BJ (cell line): ENCODE measurements around the gene SKP1. TPM values are rescaled to one million over a fixed set of nuclear protein-coding genes. Genes with fewer than 3 reads are reported as not detected.
A peak's percentile ranks its signal among the peaks of the same experiment; 100 is the strongest.

ENCODE experiments used
- CTCF ChIA-PET: fragments of 350-600 bp; formaldehyde crosslinking; extraction: SDS; loops from one replicate; lab custom pipeline; 2021; ENCODE audit warnings: antibody characterized with exemption, inconsistent platforms; lab: Yijun Ruan, JAX
- POLR2A ChIA-PET: fragments of 300-600 bp; sonication (Branson Sonifier 250); formaldehyde crosslinking; extraction: SDS; loops from one replicate; lab custom pipeline; 2021; ENCODE audit warnings: antibody characterized with exemption; lab: Charles Lee
- DNase-seq: peaks from one replicate; pipeline ENCODE4 v3.0.0-alpha.2; 2011; ENCODE audit warnings: low read depth
- H3K27me3 ChIP-seq: 2 replicates; pipeline ENCODE4 v1.6.0; 2011; ENCODE audit warnings: low read length; ENCODE audit not compliant: control insufficient read depth, insufficient read depth
- H3K36me3 ChIP-seq: 2 replicates; pipeline ENCODE4 v1.5.1; 2011; ENCODE audit warnings: low read length; ENCODE audit not compliant: control insufficient read depth, insufficient read depth
- H3K4me3 ChIP-seq: 2 replicates; pipeline ENCODE4 v1.5.1; 2011; ENCODE audit warnings: low read depth, mild to moderate bottlenecking, control low read depth, low read length
- polyA plus RNA-seq: library from polyadenylated mRNA; depleted of rRNA; stranded (reverse); fragments of >200 nt; gene quantifications from 2 replicates; pipeline ENCODE4 v1.2.3, GENCODE V29; 2011
- TF ChIP-seq, protein P1 (sequence below): IDR thresholded peaks from 2 replicates; pipeline ENCODE4 v1.5.1; 2011; ENCODE audit warnings: low read depth, mild to moderate bottlenecking, control low read depth, inconsistent platforms, low read length, moderate library complexity; ENCODE audit not compliant: insufficient read depth

Gene SKP1
- polyA plus RNA-seq, 1 experiment = 183 TPM

DNA sequence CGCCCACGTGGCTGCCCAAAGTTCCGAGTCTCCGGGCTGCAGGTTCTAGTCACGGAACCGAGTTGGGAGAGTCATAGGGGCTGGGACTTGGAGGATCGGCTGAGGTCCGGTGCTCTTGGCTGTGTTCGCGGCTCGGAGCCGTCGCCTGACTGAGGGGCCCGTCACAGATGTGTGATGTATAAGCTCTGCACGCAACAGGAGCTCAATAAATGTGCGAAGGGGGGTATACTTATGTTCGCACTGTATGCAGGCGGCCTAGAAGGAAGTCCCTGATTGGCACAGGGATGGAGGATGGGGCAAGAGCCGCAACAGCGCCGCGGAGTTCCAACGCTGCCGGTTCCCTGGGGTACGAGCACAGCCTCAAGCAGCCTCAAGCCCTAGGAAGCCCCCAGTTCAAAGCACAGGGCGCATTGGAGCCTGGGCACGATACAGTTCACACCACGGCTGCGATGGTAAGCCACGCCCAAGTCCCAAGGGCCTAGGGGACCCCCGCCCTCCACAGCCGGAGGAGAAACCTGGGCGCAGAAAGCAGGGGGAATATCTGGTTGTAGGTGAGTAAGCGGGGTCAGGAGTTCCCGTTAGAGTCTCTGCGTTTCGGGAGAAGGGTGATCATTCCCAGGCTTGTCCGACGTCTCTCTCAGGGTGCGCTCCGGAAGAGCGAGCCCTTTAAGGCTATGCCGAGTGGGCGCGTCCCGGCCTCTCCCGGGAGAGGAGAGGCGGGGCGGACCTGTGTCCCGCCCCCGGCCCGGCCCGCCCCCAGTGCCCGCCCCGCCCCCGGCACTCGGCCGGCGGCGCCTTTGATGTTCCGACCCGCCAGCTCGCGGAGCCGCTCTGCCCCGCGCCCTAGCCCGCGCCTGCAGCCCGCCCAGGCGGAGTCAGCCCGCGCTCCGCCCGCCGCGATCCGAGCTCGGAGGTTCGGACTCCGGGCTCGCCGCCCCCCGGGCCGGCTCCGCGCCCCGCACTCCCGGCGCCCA, 62.6 kb downstream of the SKP1 start, which contains the start of gene TCF7:
Gene TCF7 (plus strand): TSS at position 780 of the 974 bp plus-strand sequence. CDS start 226 bp downstream, outside the sequence.
- TF ChIP-seq, protein P1, sequence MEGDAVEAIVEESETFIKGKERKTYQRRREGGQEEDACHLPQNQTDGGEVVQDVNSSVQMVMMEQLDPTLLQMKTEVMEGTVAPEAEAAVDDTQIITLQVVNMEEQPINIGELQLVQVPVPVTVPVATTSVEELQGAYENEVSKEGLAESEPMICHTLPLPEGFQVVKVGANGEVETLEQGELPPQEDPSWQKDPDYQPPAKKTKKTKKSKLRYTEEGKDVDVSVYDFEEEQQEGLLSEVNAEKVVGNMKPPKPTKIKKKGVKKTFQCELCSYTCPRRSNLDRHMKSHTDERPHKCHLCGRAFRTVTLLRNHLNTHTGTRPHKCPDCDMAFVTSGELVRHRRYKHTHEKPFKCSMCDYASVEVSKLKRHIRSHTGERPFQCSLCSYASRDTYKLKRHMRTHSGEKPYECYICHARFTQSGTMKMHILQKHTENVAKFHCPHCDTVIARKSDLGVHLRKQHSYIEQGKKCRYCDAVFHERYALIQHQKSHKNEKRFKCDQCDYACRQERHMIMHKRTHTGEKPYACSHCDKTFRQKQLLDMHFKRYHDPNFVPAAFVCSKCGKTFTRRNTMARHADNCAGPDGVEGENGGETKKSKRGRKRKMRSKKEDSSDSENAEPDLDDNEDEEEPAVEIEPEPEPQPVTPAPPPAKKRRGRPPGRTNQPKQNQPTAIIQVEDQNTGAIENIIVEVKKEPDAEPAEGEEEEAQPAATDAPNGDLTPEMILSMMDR = no peak
- ChIA-PET POLR2A (no interaction called here), CTCF (interaction anchor here (0.6 to 6.7 kb wide), 8 partner anchors 10 to 74 kb away, joined by 3 to 51 read pairs (median 4); no protein-coding TSS in a partner anchor)
- Histone ChIP-seq H3K27me3 (peaks cover 4% of the 10 kb centered on the region), H3K4me3 (peak within 1 kb of the TSS; percentile 43), H3K36me3 (no peaks in the 10 kb centered on the region)
- DNase-seq = no peak

DNA sequence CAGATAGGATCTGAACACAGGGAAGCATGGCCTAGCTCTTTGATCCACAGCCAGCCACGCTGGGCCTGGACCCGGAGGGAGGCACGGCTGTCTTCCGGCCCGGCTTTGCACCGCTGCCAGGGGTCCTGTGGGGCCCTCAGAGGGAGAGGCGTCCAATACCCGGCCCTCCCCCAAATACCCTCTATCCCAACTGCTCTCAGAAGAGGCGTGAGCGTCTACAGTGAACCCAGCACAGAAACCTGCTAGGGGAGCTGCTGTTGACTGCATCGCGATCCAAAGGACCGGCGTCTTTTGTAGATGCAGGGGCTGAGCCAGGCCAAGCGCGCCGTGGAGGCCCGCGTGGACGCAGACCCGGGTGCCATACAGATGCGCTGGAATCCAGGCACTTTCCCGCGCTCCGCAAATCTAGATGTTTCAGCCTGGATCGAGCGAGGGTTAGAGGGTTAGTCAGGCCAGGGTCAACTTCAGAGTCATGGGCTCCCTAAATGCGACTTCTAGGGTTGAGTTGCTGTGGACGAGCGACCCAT, 63.3 kb downstream of the SKP1 start:
- DNase-seq = no peak
- POLR2A ChIA-PET = no interaction called here
- no peak overlapping the region for H3K4me3 ChIP-seq
- TF ChIP-seq, protein P1 = no peak
- CTCF ChIA-PET = interaction anchor here (1.2 to 6.7 kb wide), 3 partner anchors 9 to 27 kb away, joined by 4 to 51 read pairs (median 21); no protein-coding TSS in a partner anchor
- peaks cover 5% of the 10 kb centered on the region for H3K27me3 ChIP-seq
- no peaks in the 10 kb centered on the region for H3K36me3 ChIP-seq

DNA sequence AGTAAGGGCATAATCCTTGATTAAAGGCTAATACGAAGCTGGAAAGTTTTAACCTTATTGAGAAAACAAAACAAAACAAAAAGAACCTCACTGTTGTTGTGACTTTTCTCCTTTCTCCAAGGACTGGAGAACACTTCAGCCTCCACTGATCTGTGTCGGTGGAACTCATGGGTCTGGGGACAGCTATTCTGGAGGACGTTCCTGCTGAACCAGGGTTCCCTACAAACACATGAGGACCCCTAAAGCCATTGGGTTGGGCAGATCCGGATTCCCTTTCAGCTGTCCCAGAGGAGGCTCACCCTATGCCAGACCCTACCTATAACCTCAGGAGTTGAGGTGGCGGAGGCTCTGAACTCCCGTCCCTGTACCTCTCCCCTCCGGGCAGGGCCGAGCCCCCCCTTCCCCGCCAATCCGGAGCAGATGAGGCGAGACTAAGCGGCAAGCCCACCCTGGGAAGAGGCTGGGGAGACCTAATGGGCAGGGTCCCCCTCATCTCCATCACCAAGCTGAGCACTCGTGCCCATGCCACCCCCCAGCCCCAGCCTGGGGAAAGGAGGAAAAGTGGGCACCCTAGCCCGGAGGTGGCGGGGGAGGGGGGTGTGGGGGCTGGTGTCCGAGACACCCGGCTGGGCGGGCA, 63.9 kb downstream of the SKP1 start:
- POLR2A ChIA-PET = no interaction called here
- TF ChIP-seq, protein P1 = no peak
- CTCF ChIA-PET = interaction anchor here (0.9 to 6.7 kb wide), 4 partner anchors 8 to 73 kb away, joined by 4 to 51 read pairs (median 14); no protein-coding TSS in a partner anchor
- Histone ChIP-seq H3K4me3 (no peak overlapping the region), H3K36me3 (no peaks in the 10 kb centered on the region), H3K27me3 (peaks cover 5% of the 10 kb centered on the region)
- DNase-seq = no peak

DNA sequence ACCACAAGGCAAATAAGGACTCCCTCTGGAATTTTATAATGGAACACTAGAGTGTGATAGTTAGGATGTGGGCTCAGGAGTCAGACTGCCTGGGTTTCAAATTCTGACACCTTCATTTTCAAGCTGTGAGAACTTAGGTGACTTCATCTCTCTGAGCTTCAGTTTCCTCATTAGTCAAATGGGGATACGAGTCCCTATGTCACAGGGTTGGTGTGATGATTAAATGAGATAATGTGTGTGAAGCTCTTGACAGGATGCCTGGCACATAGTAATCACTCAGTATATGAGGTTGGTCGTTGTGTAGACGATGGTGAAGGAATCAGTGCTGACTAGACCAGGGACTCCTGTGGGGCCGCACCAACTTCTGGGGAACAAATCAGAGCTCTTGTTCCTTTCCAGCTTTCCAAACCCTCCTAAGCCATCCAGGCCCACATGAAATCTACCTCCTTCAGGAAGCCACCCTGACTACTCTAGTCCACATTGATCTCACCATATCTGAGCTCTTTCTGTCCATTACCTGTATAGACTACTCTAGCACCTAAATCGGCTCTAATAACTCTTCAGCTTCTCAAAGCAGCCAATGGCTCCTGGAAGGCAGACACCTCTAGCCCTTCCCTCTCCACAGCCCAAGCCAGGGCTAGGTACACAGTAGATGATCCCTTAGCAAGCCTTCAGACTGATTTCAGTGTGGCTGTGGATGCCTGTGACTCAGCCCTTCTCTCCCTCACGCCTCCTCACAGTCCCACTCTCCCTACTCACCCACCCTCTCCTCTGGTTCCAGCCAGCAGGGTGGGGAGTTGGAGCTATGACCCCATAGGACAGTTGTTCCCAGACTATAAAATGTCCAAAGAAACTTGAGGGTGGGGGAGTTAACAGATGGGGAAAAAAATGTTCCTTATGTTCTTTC, 64.8 kb downstream of the SKP1 start:
- no peak for DNase-seq
- POLR2A ChIA-PET = no interaction called here

More for the DNA sequence above, 64.8 kb downstream of the SKP1 start:
- no peaks in the 10 kb centered on the region for H3K36me3 ChIP-seq
- H3K4me3 ChIP-seq = no peak overlapping the region
- TF ChIP-seq, protein P1 = no peak
- H3K27me3 ChIP-seq = peaks cover 5% of the 10 kb centered on the region
- CTCF ChIA-PET = interaction anchor here (0.9 to 6.7 kb wide), 6 partner anchors 11 to 73 kb away, joined by 4 to 51 read pairs (median 8); no protein-coding TSS in a partner anchor
